IPS-18a (cell line): ENCODE data around the gene IL7R.

ENCODE experiments used
- H3K27ac ChIP-seq: one replicate; pipeline ENCODE4 v1.5.1; 2013; ENCODE audit warnings: low read length
- H3K27me3 ChIP-seq: one replicate; pipeline ENCODE4 v1.6.1; 2013; ENCODE audit warnings: mild to moderate bottlenecking, low read length; ENCODE audit not compliant: control insufficient read depth, insufficient read depth
- H3K36me3 ChIP-seq: one replicate; pipeline ENCODE4 v1.6.1; 2013; ENCODE audit warnings: low read depth, low read length; ENCODE audit not compliant: control insufficient read depth
- H3K4me1 ChIP-seq: one replicate; pipeline ENCODE4 v1.6.1; 2013; ENCODE audit warnings: low read depth, low read length; ENCODE audit not compliant: control insufficient read depth
- H3K4me3 ChIP-seq: one replicate; pipeline ENCODE4 v1.5.1; 2013; ENCODE audit warnings: low read length
- H3K9ac ChIP-seq: one replicate; pipeline ENCODE4 v1.6.1; 2013; ENCODE audit warnings: mild to moderate bottlenecking, low read length, moderate library complexity
- H3K9me3 ChIP-seq: one replicate; pipeline ENCODE4 v1.6.1; 2013; ENCODE audit warnings: low read depth, low read length; ENCODE audit not compliant: control insufficient read depth

IL7R gene

GRCh38 chr5:35898952-35899660 lies 42.4 kb downstream of the IL7R start:
- Histone ChIP-seq H3K27me3 (no peaks in the 10 kb centered on the region), H3K4me3 (no peak overlapping the region), H3K27ac (no peak overlapping the region), H3K36me3 (no peaks in the 10 kb centered on the region), H3K9me3 (no peaks in the 10 kb centered on the region), H3K4me1 (no peaks in the 10 kb centered on the region), H3K9ac (no peak overlapping the region)

- no peak overlapping the region for H3K9ac ChIP-seq
- H3K27ac ChIP-seq, result no peak overlapping the region
- H3K9me3 ChIP-seq, result no peaks in the 10 kb centered on the region
- no peak overlapping the region for H3K4me3 ChIP-seq
- no peaks in the 10 kb centered on the region for H3K4me1 ChIP-seq
- no peaks in the 10 kb centered on the region for H3K27me3 ChIP-seq
- no peaks in the 10 kb centered on the region for H3K36me3 ChIP-seq
Measured at GRCh38 chr5:35899800-35900199, 43.1 kb downstream of the IL7R start.

- Histone ChIP-seq H3K27me3 (no peaks in the 10 kb centered on the region), H3K36me3 (no peaks in the 10 kb centered on the region), H3K27ac (no peak overlapping the region), H3K4me3 (no peak overlapping the region), H3K4me1 (no peaks in the 10 kb centered on the region), H3K9ac (no peak overlapping the region), H3K9me3 (no peaks in the 10 kb centered on the region)
Measured at GRCh38 chr5:35900972-35901695, 44.4 kb downstream of the IL7R start.

GRCh38 chr5:35902046-35902672 lies 45.5 kb downstream of the IL7R start:
- Histone ChIP-seq H3K9ac (no peak overlapping the region), H3K4me3 (no peak overlapping the region), H3K27ac (no peak overlapping the region)

GRCh38 chr5:35903631-35904203 lies 47.0 kb downstream of the IL7R start:
- Histone ChIP-seq H3K27me3 (no peaks in the 10 kb centered on the region), H3K9me3 (no peaks in the 10 kb centered on the region), H3K27ac (no peak overlapping the region), H3K4me1 (peaks cover 9% of the 10 kb centered on the region), H3K36me3 (no peaks in the 10 kb centered on the region), H3K4me3 (no peak overlapping the region), H3K9ac (no peak overlapping the region)

More at GRCh38 chr5:35902046-35902672, 45.5 kb downstream of the IL7R start:
- Histone ChIP-seq H3K9me3 (no peaks in the 10 kb centered on the region), H3K4me1 (no peaks in the 10 kb centered on the region), H3K36me3 (no peaks in the 10 kb centered on the region), H3K27me3 (no peaks in the 10 kb centered on the region)

- Histone ChIP-seq H3K4me1 (peaks cover 10% of the 10 kb centered on the region), H3K27me3 (no peaks in the 10 kb centered on the region), H3K9me3 (no peaks in the 10 kb centered on the region), H3K27ac (no peak overlapping the region), H3K36me3 (no peaks in the 10 kb centered on the region), H3K4me3 (no peak overlapping the region), H3K9ac (no peak overlapping the region)
Measured at GRCh38 chr5:35904443-35905132, 47.9 kb downstream of the IL7R start.

- Histone ChIP-seq H3K36me3 (no peaks in the 10 kb centered on the region), H3K27ac (no peak overlapping the region), H3K4me3 (no peak overlapping the region), H3K4me1 (peaks cover 10% of the 10 kb centered on the region), H3K9me3 (no peaks in the 10 kb centered on the region), H3K27me3 (no peaks in the 10 kb centered on the region), H3K9ac (no peak overlapping the region)
Measured at GRCh38 chr5:35908228-35908627, 51.5 kb downstream of the IL7R start.

GRCh38 chr5:35908814-35909213 lies 52.1 kb downstream of the IL7R start:
- H3K9me3 ChIP-seq, result no peaks in the 10 kb centered on the region
- no peaks in the 10 kb centered on the region for H3K36me3 ChIP-seq
- H3K27ac ChIP-seq, result no peak overlapping the region
- no peaks in the 10 kb centered on the region for H3K27me3 ChIP-seq
- no peak overlapping the region for H3K9ac ChIP-seq
- no peak overlapping the region for H3K4me3 ChIP-seq
- H3K4me1 ChIP-seq, result peaks cover 10% of the 10 kb centered on the region

- Histone ChIP-seq H3K9me3 (no peaks in the 10 kb centered on the region), H3K9ac (no peak overlapping the region), H3K4me3 (no peak overlapping the region), H3K36me3 (no peaks in the 10 kb centered on the region), H3K27ac (no peak overlapping the region), H3K27me3 (peaks cover 18% of the 10 kb centered on the region), H3K4me1 (no peaks in the 10 kb centered on the region)
Measured at GRCh38 chr5:35919191-35919590, 62.5 kb downstream of the IL7R start.

- no peak overlapping the region for H3K9ac ChIP-seq
- H3K9me3 ChIP-seq, result no peaks in the 10 kb centered on the region
- H3K27ac ChIP-seq, result no peak overlapping the region
- H3K4me3 ChIP-seq, result no peak overlapping the region
- H3K27me3 ChIP-seq, result peaks cover 35% of the 10 kb centered on the region
- no peaks in the 10 kb centered on the region for H3K36me3 ChIP-seq
- H3K4me1 ChIP-seq, result no peaks in the 10 kb centered on the region
Measured at GRCh38 chr5:35920890-35921289, 64.2 kb downstream of the IL7R start.

GRCh38 chr5:35921930-35922329 lies 65.2 kb downstream of the IL7R start:
- H3K4me1 ChIP-seq, result no peaks in the 10 kb centered on the region
- H3K9me3 ChIP-seq, result no peaks in the 10 kb centered on the region
- peaks cover 41% of the 10 kb centered on the region for H3K27me3 ChIP-seq
- H3K36me3 ChIP-seq, result no peaks in the 10 kb centered on the region
- H3K27ac ChIP-seq, result no peak overlapping the region
- H3K4me3 ChIP-seq, result no peak overlapping the region
- no peak overlapping the region for H3K9ac ChIP-seq
